Middle frontal gyrus (tissue), 1 donor: ENCODE data around the gene TCERG1.
"Not testable (repeated sequence)": the region's sequence is repeated elsewhere in the genome, so short reads cannot be mapped to it uniquely, and the experiment has no call there.

Source experiments
- DNase-seq: peaks from one replicate; pipeline ENCODE4 v3.0.0-alpha.2; 2015; ENCODE audit warnings: low spot score; ENCODE audit errors: extremely low spot score

TCERG1 gene

DNA sequence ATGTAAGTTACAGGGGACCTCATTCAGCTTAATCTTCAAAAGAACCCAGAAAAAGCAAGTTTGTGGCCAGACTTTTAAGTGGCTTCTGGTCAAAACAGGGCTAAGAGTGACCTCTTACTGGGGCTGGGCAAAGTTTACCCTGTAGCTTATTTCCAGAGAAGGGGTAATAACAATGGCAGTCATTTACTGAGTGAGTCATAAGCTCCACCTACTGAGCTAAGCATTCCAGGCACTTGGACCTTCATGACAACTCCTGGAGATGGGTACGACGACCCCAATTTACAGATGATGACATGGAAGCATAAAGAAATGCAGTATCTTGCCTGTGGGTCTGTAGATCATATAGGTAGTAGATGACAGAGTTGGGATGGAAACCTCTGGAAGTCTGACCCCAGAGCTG, 73.6 kb downstream of the TCERG1 start:
- no peak for DNase-seq

DNA sequence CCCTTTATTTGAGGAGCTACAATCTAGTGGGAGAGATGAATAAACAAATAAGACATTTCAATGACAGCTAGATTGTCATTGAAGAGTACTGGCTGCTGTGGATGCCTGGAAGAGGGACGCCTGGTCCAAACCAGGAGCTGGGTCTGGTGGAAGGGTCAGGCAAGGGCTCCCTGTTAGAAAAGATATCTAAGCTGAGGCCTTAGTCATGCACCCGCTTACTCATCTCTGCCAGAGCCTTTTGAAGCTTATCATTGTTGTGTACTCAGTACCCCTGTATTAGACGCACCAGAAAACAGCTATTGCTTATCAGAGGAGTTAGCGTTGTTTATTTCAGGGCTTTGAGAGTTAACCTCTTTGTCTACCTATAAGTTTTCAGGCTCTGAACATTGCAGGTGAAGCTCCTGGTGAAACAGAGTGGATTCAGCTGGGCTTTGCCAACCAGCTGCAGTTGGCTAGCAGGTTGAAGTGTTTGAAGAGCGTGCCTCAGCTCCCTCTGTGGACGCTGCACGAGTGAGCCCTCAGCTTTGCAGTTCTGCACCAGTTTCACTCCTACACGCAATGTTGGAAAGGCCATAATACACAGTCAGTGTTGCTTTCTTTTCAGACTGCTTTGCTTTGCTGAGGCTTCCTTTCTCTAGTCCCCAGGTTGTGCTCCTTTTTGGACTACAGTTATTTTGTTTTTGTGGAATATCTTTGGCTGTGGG, 74.4 kb downstream of the TCERG1 start:
- no peak for DNase-seq

DNA sequence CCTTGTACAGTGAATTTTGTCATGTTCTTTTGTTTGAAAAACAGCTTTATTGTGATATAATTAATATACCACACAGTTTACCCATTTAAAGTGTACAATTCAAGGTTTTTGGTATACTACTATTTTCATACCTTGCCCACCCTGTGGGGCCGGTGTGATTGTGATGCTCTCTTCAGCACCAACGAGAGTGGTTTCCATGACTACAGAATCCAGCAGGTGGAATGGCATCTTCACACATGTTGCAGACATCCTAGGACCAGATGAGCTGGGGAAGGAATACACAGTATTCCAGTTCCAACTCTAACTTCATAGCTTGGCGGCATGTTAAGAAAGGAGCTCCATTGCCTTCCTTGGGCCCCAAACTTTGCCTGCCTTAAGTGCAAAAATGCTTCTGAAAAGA, 76.6 kb downstream of the TCERG1 start:
- DNase-seq = no peak

DNA sequence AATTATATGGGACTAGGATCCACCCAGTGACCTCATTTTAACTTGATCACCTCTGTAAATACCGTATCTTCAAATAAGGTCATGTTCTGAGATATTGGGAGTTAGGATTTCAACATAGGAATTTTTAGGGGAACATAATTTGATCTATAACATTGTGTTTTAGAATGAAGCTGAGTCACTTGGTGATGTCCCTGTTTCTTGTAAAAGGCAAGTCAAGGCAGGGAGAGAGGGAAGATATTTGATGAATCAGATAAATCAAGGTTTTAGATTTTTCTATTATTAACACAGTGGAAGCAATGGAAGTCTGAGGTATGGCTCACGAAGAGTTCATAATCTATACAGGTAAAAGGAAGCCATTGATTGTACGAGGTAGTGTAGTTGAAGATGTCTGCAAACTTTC, 80.7 kb downstream of the TCERG1 start:
- no peak for DNase-seq

DNA sequence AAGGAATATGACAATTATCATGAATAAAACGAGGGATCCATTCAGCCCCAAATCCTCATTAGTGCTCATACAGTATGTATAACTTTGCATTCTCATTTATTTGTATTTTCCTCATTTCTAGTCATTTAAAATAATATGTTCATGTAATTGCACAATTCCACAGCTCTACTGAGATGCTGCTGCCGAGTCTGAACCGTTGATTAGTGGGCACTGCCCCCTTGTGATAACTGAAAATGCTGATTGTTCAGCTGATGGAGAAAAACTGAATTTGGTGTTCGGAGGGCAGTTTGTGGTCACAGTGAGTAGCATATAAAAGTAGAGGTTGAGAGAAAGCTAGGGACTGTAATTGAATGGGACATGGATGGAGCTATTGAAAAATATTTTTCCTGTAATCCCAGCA, 81.1 kb downstream of the TCERG1 start:
- no peak for DNase-seq

DNA sequence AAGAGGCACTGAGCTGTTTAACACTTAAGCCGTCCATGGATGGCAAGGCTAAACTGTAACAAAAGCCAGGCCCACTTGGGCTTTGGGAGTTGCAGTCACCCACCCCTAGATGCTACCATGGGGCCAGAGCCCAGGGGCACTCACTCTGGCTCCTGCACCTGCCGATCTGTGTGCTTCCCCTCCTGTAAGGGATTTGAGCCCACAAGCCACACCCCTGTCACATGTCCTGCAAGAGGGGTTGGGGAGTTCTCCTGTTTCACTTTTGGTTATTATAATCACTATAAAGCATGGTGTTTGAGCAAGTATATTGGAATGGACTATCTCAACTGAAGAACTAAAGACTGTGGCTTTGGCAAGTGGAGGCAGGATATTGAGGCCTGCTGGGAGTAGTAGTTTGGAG, 82.9 kb downstream of the TCERG1 start:
- DNase-seq = no peak

DNA sequence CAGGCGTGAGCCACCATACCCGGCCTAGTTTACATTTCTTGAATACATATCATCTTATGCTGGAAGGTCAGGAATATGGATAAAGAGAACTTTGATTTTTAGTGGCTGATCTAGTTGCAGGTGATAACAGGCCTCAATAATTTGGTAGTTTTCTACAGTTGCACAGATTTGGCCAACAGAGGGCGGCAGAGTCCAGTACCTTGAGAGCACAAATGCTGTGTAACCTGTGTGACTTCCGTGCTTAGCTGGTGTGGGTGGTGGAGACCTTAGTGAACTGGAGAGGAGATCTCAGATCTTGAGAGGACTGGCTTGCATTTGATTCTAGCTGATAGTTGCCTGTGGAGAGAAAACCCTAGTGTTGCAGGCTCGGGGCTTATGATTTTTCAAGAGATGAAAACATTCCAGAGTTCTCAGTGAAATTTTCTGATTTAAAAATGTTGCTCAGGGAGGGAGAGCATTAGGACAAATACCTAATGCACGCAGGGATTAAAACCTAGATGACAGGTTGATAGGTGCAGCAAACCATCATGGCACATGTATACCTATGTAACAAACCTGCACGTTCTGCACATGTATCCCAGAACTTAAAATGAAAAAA, 86.2 kb downstream of the TCERG1 start:
- DNase-seq = peak; percentile 40

DNA sequence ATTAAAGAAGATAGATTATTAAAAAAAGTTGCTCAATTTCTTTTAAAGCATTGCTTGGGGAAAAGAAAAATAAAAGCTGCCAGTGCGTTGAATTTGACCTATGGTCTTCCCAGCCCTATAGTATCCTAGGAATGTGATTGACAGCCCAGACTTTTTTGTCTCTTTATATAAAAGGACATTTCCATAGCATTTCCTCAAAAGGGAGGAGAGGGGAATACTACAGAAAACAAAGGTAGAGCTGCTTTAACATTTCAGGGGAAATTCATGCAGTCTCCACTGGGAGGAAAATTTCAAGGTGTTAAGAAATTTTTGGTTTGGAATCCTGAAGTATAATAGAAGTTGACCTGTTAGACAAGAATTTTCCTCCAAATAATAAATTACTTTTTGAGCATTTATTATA, 86.7 kb downstream of the TCERG1 start:
- DNase-seq = no peak

DNA sequence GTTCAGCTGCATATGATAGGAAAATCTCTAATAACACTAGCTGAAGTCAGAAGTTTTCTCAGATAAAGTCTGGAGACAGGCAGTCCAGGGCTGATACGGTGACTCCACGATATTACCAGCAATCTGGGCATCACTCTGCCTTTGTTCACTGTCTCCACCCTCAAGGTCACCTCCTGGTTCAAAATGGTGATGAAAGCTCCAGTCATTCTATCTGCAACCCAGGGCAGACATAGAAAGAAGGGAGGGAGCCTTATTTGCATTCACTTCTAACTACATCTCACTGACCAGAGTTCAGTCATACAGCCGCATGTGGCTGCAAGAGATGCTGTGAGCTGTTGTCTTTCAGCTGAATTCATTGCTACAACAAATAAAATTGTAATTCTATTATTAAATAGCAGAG, 91.3 kb downstream of the TCERG1 start:
- no peak for DNase-seq

DNA sequence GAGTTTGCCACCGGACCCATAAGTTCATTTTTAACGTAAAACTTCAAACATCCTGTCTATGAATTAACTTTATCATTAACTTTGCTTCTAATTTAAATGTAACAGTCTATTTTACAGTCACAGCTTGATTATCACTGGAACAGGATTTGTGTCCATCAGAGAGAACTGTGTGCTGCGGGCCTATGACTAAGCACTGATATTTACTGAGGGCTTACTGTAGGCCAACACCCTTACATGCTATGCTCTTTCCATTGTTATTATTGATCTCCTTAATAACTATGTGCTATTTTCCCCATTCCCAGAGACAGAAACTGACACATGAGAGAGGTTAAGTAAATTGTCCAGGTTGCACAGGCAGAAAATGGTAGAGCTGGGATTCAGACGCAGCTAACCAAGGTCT, 92.8 kb downstream of the TCERG1 start:
- no peak for DNase-seq

DNA sequence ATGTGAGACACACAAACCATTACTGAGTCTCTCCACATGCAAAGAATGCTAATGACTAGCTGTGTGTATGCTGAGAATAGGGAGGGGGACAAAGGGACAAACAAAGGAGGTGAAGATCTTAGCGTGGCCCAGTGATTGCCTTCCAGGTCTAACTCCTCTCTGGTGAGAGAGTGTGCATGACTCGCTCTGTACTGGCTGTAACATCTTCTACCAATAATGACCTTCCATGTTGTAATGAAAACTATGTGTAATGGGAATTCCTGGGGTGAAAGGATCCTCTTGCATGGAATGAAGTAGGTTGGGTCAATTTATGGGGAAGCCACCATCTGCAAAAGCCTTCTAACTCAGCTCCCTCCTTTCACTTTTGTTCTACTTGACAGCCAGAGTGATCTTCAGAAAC, 93.3 kb downstream of the TCERG1 start:
- DNase-seq = no peak

DNA sequence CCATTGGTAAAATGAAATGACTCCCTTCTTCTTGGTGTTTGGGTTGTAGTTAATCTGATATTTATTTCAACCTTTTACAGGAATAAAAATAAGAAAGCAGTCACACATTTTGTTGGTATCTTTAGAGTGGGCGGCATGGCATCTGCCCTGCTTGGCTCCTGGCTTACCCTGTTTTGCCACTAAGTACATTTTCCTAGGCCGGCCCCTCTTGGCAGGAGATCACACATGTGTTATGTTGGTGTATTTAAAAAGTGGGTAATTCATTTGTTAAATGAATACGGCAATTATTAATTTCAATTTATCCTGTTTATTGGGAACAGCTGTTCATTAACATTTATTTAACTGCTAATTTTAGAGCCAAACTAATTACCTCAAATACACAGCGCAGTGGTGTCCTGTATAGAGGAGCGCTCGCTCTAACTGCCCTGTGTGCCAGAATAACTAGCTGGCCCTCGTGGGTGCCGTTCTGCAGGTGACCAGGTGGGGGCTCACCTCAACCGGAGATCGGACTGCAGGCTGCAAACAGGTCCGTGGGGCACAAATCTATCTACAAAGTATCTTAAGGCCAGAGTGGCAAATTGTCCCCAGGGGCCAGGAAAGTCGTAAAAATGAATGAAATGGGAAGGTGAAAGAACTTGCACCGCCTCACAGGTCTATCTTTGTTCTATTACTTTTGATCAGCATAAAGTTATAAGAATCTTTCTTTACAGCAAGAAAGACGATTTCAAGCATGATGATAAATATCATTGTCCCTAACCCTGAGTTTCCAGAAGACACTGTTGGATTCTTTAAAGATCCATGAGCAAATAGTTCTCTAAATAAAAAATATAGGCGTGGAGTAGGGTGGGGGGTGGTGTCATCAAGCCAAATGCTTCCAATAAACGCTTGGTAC, 95.1 kb downstream of the TCERG1 start:
- DNase-seq = peak; percentile 77

DNA sequence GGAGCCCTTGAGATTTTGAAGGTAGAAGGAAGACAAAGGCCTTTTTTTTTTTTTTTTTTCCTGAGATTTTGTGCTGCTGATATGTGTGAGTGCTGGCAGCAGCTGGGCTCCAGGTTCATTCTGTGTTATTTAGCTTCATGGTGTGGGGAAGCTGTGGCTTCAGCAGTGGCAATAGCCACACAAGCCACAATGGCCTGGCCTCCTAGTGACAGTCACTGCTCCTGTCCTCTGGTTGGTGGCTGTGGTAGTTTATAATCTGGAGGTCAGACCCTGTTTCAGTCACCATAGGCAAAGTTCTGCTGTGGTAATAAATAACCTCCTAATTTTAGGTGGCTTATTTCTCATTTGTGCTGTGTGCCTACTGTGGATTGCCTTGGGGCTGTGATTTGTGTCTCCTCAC, 97.1 kb downstream of the TCERG1 start:
- DNase-seq = no peak

DNA sequence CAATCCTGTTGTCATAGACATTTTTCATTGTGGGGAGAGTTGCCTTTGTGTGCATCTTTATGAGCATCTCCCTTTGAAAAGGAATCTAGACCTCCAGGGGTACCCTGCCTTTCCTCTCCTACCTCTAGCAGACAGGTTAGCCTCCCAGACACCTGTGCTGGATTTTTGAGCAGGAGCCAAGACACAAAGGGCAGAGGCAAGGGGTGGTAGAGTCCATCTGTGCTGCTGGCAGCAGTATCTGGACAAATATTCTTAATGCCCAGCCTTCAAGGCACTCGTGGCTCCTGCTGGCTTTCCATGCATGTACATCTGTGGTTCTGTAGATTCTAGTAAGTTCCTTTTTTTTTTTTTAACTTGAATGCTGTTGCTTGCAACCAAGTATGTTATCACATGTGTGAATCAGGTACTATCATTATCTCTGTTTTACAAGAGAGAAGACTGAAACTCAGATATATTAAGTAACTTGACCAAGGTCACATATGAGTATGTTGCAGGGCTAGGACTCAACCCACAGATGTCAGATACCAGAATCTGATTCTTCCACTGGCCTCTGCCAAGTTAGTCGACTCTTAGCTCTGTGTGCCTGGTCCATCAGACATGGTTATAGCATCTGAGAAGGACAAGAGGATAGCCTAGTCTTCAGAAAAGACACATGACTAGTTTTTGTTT, 101.8 kb downstream of the TCERG1 start:
- no peak for DNase-seq

DNA sequence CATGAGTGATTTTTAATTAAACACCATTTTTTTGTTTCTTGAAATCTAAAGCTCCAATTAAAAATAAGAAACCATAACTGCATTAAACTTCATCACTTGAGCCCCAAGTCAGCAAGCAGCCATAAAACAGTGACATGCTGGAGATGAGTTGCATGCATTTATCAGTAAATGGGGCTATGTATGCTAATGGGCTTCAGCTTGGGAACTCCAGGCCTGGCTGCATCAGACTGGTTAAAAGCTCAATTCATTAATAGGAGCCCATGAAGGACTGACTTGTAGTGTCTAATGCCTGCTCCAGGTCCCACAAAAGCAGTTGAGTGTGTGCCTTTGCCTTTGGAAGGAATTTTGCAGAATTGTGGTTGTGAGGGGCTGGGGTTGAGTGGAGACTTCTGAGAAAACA, 102.5 kb downstream of the TCERG1 start:
- no peak for DNase-seq

DNA sequence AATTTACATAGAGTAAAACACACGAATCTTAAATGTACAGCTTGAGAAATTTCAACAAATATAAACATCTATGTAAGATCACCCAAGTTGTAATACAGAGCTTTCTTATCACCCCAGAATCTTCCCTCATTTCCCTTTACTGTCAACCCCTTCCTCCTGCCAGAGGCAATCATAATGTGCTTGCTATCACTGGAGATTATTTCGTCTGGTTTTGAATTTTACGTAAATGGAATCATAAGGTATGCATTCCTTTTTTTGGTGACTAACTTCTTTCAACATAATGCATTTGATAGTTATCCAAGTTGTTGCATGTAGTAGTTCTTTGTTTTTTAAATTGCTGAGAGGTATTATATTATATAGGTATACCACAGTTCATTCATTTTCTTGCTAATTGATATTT, 106.3 kb downstream of the TCERG1 start:
- DNase-seq = no peak

DNA sequence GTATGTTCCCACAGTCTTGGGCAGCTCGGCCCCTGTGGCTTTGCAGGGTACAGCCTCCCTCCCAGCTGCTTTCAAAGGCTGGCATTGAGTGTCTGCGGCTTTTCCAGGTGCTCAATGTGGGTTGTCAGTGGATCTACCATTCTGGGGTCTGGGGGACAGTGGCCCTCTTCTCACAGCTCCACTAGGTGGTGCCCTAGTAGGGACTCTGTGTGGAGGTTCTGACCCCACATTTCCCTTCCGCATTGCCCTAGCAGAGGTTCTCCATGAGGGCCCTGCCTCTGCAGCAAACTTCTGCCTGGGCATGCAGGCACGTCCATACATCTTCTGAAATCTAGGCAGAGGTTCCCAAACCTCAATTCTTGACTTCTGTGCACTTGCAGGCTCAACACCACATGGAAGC, 109.8 kb downstream of the TCERG1 start:
- DNase-seq = not testable (repeated sequence)

DNA sequence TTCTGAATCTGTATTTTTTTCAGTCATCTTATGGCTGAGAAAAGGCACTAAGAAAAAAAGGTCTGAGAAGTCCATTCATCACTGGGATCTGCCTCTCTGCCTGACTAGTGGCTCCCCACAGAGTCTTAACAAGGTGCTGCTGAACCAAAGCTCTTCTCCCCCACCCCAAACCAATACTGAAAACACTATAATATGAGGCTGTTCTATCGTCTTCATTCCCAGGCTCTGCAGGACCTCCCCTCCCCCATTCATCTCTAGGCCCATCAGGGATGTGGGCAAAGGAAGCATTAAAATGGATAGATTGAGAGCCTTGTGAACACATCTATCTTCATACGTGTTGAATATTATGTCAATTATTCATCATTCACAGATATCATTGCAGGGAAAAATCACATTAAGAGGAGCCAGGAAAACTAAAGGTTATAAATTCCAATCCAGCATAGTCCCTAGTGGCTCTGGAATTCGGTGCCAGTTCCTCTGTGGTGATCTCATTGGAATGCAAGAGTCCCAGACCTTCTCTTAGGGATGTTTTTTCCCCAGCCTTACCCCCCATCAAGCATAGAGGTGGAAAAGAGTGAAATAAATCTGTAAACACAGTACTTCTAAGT, 113.2 kb downstream of the TCERG1 start:
- no peak for DNase-seq
